Epithelial cell of proximal tubule (primary cell): ENCODE data around the gene PPP1CB. TPM values are rescaled to one million over a fixed set of nuclear protein-coding genes. Genes with fewer than 3 reads are reported as not detected.
A peak's percentile ranks its signal among the peaks of the same experiment; 100 is the strongest.
"Not testable (repeated sequence)": the region's sequence is repeated elsewhere in the genome, so short reads cannot be mapped to it uniquely, and the experiment has no call there.

Experiments
- DNase-seq: peaks from one replicate; pipeline ENCODE4 v3.0.0-alpha.2; 2011; ENCODE audit warnings: low read depth
- H3K4me3 ChIP-seq: 2 replicates; pipeline ENCODE4 v1.5.1; 2011; ENCODE audit warnings: low read depth, mild to moderate bottlenecking, low read length
- total RNA-seq: library from RNA; depleted of rRNA; stranded (reverse); fragments of >200 nt; gene quantifications from 2 replicates; pipeline ENCODE4 v1.2.3, GENCODE V29; 2015
- TF ChIP-seq, protein P1 (sequence below): conservative IDR thresholded peaks from 2 replicates; pipeline ENCODE4 v1.5.1; 2012; ENCODE audit warnings: low read depth, mild to moderate bottlenecking, low read length

Gene PPP1CB
- total RNA-seq, 1 donor from 2014 or later = 173 TPM

DNA sequence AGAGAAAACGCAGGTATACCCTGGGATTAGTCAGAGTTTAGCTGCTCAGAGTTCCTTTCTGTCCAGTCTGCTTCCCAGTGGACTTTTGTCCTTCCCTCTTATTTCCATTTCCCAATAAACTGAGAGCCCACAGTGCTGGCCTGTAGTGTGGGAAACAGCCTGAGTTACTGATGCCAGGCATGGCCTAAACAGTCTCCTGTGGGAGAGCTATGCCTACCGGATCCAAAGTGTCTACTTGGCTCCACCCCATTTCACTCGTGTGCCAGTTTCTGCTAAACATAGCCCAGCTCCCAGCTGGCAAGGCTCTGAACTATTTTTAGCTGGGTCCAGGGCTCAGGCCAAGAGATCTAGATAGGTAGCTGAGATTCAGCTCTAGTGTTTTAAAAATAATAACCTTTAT lies 15.6 kb upstream of the PPP1CB start:
- TF ChIP-seq, protein P1, sequence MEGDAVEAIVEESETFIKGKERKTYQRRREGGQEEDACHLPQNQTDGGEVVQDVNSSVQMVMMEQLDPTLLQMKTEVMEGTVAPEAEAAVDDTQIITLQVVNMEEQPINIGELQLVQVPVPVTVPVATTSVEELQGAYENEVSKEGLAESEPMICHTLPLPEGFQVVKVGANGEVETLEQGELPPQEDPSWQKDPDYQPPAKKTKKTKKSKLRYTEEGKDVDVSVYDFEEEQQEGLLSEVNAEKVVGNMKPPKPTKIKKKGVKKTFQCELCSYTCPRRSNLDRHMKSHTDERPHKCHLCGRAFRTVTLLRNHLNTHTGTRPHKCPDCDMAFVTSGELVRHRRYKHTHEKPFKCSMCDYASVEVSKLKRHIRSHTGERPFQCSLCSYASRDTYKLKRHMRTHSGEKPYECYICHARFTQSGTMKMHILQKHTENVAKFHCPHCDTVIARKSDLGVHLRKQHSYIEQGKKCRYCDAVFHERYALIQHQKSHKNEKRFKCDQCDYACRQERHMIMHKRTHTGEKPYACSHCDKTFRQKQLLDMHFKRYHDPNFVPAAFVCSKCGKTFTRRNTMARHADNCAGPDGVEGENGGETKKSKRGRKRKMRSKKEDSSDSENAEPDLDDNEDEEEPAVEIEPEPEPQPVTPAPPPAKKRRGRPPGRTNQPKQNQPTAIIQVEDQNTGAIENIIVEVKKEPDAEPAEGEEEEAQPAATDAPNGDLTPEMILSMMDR = no peak
- DNase-seq = peak; percentile 71

DNA sequence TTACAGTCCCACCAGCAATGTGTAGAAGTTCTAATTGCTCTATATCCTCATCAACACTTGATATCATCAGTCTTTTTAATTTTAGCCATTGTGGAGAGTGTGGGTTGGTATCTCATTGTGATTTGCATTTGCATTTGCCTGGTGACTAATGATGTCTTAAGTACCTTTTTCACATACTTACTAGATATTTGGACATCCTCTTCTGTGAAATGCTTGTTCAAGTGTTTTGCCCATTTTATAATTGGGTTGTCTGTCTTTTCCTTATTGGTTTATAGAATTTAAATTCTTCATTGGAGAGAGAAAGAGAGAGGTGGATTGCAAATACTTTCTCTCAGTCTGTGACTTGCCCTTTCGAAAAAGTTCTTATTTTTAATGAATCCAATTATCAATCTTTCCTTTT lies 14.0 kb upstream of the PPP1CB start:
- TF ChIP-seq, protein P1 = no peak
- DNase-seq = no peak
- no peak overlapping the region for H3K4me3 ChIP-seq

More for the DNA sequence above, 15.6 kb upstream of the PPP1CB start:
- H3K4me3 ChIP-seq = no peak overlapping the region

DNA sequence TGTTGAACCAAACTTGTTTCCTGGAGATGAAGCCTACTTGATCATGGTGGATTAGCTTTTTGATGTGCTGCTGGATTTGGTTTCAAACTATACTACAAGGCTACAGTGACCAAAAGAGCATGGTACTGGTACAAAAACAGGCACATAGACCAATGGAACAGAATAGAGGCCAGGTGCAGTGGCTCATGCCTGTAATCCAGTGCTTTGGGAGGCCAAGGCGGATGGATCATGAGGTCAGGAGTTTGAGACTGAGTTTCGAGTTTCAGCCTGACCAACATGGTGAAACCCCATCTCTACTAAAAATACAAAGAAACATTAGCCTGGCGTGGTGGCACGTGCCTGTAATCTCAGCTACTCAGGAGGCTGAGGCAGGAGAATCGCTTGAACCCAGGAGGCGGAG lies 9.0 kb upstream of the PPP1CB start:
- H3K4me3 ChIP-seq, DNase-seq: not testable (repeated sequence)

DNA sequence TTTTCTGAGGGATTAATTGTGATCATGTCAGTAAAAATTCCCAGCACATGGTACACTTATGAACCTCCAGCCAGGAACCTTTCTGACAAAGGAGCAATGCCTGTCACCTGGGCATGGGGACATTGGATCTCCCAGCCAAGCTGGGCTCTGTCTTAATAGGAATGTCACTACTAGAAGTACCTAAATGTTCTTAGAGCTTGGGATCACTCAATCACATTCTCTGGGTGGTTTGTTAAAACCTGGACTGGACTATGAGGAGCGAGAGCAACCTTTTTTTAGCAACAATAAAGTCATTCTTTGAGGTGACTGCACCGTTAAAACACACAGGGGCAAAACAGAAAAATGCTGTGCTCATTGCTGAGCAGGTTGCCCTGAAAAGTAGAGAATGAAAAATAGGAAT lies 6.4 kb upstream of the PPP1CB start:
- no peak overlapping the region for H3K4me3 ChIP-seq
- DNase-seq = no peak
- TF ChIP-seq, protein P1 = no peak

DNA sequence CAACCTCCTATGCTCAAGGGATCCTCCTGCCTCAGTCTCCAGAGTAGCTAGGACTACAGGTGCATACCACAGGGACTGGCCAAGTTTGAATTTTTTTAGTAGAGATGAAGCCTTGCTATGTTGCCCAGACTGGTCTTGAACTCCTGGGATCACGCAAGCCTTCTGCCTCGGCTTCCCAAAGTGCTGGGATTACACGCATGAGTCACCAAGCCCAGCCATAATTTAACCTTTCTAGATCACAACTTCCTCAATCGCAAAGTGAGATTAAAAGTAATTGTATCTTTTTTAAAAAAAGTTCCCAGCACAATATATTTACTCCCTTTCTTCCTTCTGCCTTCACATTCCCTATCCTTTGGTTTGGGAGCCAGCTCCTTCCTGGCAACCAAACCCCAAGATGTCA lies 5.8 kb upstream of the PPP1CB start:
- TF ChIP-seq, protein P1 = no peak
- DNase-seq = no peak
- no peak overlapping the region for H3K4me3 ChIP-seq

DNA sequence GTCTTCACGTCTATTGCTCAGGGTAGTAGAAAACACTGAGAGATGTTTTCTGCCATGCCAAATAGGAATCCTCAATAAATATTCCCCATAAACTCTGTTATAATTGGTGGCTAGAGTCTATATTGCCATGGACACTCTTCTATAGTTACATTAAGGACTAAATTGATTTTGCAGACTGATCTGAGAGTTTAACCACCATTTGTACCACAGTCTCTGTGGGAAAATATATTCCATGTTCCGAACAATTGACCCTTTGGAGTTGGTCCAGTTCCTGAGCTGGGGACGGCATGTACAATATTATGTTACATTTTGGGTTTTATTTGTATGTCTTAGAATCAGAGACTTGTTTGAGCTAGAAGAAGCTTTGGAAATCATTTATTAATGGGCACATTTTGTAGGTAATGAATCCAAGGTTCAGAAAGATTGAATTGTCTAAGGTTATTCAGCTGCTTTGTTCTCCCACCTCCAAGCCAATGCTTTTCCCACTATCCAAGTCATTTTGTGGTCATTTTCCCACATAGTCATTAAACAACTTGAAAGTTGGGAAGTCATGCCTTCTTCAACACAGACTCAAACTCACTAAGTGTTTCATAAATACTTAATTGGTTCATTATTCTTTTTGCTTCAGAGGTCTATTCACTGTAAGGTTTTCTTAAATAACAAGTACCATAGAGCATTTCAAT lies 5.1 kb upstream of the PPP1CB start:
- H3K4me3 ChIP-seq = no peak overlapping the region
- TF ChIP-seq, protein P1 = no peak
- DNase-seq = no peak

DNA sequence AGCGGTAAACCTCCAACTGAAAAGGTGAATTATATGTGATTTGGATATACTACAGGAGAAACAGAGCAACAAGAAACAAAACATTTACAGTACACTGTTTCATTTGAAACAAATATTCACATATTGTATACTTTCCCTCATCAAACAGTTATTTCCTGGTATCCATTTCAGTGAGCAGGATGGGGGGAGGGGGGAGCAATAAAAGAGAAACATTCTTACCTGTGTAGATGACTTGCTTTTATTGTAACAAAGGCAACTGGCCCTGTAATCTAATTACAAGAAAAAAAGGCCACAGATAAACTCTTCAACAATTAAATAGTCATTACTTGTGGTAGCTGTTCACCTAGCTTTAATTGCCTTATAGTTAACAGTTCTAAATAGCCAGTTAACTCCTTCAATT lies 3.9 kb upstream of the PPP1CB start:
- H3K4me3 ChIP-seq = no peak overlapping the region
- TF ChIP-seq, protein P1 = no peak
- no peak for DNase-seq

DNA sequence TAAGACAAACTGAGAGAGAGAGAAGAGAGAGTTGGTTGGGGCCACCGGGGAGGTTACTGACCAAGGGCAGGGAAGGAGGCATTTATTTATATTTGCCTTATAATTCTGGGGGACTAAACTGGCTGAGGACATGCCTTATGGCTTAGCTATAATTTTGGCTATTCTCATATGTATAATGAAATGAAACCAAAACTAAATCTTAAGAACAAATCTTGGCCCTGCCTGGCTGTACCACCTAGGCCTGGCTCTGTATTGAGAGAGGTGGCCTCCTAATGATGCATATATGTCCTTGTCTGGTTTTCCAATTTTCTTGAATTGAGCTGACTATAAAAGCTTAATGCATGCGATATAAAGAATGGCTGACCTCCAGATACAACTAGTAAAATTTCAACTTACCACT lies 3.5 kb upstream of the PPP1CB start:
- no peak for DNase-seq
- TF ChIP-seq, protein P1 = no peak
- no peak overlapping the region for H3K4me3 ChIP-seq
